HCT116 (cell line): ENCODE results near the gene SNRNP200.

Experiments used
- CTCF ChIP-seq, 3 experiments: fragments of 200-600 bp in 1 of 3; sonication (generic) in 1 of 3; IDR thresholded peaks in 2 of 3; conservative IDR thresholded peaks in 1 of 3; 2 replicates each; pipeline ENCODE4 v1.5.1; 2012 to 2017; ENCODE audit warnings: low read depth in 2 of 3, low read length in 2 of 3, antibody characterized with exemption in 1 of 3, borderline replicate concordance in 1 of 3, control low read depth in 1 of 3, mild to moderate bottlenecking in 1 of 3, mixed read lengths in 1 of 3, mixed run types in 1 of 3, moderate library complexity in 1 of 3; ENCODE audit not compliant: insufficient read depth in 1 of 3
- POLR2A ChIP-seq: IDR thresholded peaks from 2 replicates; pipeline ENCODE4 v1.7.0; 2011; ENCODE audit warnings: borderline replicate concordance; ENCODE audit not compliant: insufficient read depth, insufficient read length; ENCODE audit errors: extremely low read depth
- POLR2AphosphoS5 ChIP-seq: IDR thresholded peaks from 2 replicates; pipeline ENCODE4 v1.6.1; 2011; ENCODE audit warnings: mild to moderate bottlenecking, low read depth, low read length, moderate library complexity
- REST ChIP-seq: IDR thresholded peaks from 2 replicates; pipeline ENCODE4 v1.6.1; 2012; ENCODE audit warnings: low read depth
- ZNF274 ChIP-seq: fragments of 200-500 bp; sonication (Bioruptor generic); IDR thresholded peaks from 2 replicates; pipeline ENCODE4 v1.6.1; 2014; ENCODE audit warnings: mild to moderate bottlenecking, low read depth, low read length, inconsistent platforms

- no peak for TF ChIP-seq CTCF (IDR thresholded peaks at IDR 0.05 in 2 of 3, conservative IDR thresholded peaks at IDR 0.05 in 1 of 3; ENCODE audit: borderline replicate concordance in 1 of 3, insufficient read depth in 1 of 3, low read depth in 2 of 3, low read length in 2 of 3)
- TF ChIP-seq ZNF274: no peak
- no peak for TF ChIP-seq POLR2AphosphoS5
- no peak for TF ChIP-seq REST
- TF ChIP-seq POLR2A: no peak
Observed at GRCh38 chr2:96353606-96354101, 48.3 kb upstream of the SNRNP200 start.
